ENCODE data around the gene FBXL20.
"Not testable (repeated sequence)": the region's sequence is repeated elsewhere in the genome, so short reads cannot be mapped to it uniquely, and the experiment has no call there.

Gene FBXL20, protein sequence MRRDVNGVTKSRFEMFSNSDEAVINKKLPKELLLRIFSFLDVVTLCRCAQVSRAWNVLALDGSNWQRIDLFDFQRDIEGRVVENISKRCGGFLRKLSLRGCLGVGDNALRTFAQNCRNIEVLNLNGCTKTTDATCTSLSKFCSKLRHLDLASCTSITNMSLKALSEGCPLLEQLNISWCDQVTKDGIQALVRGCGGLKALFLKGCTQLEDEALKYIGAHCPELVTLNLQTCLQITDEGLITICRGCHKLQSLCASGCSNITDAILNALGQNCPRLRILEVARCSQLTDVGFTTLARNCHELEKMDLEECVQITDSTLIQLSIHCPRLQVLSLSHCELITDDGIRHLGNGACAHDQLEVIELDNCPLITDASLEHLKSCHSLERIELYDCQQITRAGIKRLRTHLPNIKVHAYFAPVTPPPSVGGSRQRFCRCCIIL

DNA sequence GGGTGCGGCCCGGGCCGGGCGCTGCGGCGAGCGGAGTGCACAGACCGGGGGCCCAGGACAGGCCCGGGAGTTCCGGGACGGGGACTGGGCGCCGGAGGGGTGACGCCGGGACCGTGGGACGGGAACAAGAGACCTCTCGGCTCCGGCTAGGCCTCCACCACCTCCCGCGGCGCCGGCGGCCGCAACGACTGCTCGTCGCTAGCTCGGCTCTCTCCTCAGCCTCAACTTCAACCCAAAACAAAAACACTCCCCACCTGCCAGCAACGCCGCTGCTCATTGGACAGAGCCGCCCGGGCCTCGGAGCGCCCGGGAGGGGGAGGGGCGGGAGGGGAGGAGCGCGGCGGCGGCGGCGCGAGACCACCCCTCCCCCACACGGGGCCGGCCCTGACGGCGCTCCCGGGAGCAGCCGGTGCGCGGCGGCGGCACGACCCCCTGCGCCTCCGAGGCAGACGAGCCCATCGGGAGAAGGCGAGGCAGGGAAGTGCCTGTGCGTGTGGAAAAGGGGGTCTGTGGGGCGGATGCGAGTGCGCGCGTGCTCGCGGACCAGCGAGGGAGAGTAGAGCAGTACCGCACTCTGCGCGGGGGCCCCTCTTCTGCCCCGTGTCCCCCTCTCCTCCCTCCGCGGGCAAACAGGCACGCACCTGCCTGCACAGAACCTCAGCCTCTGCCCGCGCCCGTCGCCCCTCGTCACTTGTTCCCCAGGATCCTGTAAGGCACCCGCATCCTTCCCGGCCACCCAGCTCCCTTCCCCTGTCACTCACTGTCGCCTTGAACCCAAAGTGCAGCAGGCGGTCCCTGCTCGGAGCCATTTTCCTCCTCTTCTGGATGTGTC is at the start of gene FBXL20:
Gene FBXL20 (minus strand): TSS at position 215 of the 832 bp plus-strand sequence. CDS start 224 bp downstream, outside the sequence.
- DNase-seq, result peak; percentile 93

DNA sequence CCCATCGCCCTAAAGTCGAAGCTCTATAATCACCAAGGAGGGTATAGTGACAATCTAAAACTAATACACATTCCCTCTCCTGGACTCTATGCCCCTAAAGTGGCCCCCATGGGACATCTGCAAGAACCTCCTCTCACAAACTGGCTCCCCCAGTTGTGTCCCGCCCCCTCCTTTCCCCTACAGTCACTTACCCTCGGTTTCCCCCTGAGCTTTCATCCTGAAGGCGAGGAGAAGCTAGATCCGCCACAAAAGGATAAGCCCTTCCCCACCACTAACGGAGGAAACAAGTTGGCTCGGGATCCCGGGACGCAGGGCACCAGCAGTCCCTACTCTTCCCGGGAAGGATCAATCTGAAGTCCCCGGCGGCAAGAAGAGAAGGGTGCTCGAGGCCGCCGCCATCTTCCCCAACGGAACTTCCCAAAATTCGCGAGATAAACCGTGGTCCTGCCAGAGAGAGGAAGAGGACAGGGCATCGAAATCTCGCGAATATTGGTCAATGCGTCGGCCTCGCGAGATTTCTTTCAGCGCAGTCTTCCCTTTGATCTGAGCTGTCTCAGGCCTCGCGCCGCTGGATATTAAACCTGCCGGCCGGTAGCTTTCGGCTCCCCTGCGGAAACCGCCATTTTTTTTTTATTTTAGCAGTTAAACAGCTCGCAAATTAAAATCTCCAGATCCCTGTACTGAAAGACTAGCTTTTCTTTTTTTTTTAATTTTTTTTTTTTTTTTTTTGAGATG is 49.6 kb upstream of the FBXL20 start, which contains the start of gene MED1:
Gene MED1 (minus strand): TSS at position 417 of the 735 bp plus-strand sequence. CDS start 201 bp downstream, at position 216.
- DNase-seq, result peak; percentile 92

DNA sequence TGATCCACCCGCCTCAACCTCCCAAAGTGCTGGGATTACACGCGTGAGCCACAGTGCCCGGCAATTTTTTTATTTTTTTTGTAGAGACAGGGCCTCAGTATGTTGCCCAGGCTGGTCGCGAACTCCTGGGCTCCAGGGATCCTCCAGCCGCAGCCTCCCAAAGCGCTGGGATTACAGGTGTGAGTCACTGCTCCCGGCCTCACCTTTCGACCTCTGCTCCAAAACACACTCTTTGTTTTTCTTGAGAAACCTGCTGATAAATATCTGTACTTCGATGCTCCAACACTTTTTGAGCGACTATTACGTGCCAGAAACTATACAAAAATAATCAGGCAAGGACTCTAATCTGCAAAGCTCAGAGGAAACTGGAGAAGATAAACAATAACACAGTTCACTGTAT is 48.6 kb upstream of the FBXL20 start:
- DNase-seq, result no peak

DNA sequence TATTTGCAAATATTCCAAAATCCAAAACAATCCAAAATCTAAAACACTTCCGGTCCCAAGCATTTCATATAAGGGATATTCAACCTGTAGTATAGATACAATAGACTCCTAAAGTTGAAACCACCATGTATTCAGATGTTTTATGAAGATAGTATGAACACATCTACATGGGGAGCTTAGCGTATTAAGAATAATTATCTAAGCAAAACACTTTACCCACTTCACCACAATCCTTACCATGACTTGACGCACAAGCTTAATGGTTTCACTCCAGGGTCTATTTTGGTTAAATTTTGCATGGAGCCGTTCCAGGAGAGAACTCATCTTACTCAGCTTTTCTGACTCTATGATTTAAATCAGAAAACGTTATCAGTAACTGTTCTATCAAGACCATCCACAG is 46.1 kb upstream of the FBXL20 start:
- DNase-seq, result no peak

DNA sequence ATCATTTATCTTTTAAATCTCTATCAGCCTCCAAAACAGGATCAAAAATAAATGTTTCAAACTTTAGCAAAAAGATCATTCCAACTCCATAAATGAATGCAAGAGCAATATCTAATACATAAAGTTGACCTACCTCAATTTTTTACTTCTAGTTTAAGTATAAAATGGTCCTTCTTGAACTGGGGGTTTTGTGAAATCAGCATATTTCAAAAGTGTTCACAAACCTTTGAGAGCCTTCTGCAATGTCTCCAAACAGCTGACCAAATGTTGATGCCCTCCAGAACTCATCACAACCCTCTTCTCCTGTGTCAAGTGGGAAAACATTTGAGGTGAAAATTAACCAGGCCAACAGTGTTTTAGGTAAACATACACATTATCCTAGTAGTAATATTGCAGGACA is 41.9 kb upstream of the FBXL20 start:
- no peak for DNase-seq

DNA sequence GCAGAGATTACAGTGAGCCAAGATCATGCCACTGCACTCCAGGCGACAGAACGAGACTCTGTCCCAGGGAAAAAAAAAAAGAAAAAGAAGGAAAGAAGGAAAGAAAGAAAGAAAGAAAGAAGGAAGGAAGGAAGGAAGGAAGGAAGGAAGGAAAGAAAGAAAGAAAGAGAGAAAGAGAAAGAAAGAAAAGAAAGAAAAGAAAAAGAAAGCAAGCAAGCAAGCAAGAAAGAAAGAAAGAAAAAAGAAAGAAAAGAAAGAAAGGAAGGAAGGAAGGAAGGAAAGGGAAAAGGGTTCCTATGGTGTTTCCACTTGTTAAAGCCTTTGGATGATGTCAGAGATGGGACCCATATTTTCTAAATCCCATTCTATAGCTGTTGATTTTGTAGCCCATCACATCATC is 38.4 kb upstream of the FBXL20 start:
- not testable (repeated sequence) for DNase-seq

DNA sequence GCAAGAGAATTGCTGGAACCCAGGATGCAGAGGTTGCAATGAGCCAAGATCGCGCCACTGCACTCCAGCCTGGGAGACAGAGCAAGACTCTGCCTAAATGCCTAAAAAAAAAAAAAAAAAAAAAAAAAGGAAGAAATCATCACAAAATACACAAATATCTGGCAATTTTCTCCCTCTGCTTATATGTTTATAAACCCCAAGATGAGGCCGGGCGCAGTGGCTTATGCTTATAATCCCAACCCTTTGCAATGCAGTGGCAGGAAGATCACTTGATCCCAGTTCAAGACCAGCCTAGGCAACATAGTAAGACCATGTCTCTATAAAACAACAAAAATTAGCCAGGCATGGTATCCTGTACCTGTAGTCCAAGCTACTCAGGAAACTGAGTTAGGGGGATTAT is 28.2 kb upstream of the FBXL20 start:
- DNase-seq, result no peak

DNA sequence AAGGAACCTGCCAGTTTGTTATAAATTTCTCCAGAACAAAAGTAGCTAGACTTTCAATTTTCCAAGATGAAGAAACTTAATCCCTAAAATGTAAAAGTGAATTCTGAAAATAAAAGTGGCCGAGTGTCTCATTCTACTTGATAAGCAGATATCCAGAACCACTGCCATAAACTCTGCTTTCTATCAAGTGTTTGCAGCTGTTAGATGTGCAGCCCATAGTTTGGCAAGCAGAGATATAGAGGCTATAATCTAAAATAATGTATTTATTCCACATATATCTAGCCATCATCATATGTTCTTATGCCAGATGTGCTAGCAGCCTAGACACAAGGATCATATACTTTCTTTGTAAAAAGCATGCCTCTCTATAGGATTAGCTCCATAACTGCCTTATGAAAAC is 14.7 kb upstream of the FBXL20 start:
- DNase-seq, result no peak

DNA sequence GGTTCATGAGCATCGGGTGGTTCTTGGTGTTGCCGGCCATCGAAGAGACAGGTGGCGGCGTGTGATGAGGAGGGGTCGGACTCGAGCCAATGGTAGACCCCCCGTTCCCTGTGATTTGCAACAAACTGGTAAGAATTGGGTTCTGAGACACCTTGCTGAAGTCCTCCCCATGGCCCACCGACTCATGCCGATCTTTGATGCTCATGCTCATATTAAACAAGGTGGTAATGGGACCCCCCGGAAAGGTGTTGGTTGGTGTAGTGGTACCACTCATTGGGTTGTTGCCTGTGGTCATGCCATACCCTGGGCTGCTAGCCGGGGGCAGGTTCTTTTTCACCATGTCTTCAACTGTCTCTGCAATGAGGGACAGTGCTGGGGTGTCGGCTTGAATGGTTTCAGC is 8.9 kb upstream of the FBXL20 start:
- DNase-seq, result no peak

DNA sequence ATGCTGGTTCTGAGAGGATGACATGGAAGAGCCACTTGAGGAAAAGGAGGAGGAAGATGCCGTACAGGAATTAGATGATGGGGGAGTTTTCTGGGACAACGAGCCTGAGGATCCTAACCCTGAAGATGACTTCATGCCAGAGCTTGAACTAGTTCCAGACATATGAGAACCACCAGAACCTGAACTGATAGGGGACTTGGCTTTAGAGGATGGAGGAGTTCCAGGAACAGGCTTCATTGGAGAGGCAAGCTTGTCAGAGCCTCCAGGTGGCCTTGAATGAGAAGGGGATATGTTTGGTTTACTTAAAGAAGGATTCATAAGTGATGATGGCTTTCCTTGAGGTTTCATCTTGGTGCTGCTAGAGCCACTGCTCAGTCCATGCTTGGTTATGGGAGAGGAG is 6.9 kb upstream of the FBXL20 start:
- no peak for DNase-seq

DNA sequence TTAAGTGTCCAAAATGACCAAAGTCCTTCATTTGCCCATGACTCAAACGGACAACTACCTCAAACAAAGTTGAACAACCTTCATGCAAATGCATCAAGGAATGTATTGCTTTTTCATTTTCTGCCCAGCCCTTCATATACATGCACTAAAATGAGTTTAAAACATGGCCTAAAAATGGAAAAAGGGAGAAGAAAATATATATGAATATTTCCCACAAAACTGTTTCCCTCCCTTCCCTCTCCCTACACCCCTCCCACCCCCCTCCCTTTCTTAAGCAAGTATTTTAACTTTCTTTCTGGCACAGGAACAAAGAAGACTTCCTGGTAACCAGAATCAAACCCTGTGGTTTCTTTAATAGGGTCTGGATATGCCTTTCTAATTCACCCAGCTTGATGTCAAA is 5.5 kb upstream of the FBXL20 start:
- DNase-seq, result no peak

DNA sequence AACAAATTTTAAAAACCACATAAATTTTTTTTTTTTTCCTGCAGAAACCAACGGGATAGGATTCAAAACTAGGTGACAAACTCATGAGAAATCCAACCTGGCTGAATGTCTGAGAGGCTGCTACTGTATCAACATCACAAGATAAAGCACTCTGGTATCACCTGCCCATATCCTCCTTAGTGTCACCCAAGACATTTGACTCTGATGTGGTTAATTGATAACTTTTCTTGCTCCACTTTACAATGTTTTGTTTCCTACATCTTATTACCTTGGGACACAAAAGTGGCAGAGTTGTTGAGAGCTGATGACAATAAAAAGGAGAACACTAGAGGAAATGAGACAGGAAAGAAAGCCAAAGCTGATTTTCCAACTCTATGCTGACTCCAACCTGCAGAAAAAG is 4.0 kb upstream of the FBXL20 start:
- no peak for DNase-seq

DNA sequence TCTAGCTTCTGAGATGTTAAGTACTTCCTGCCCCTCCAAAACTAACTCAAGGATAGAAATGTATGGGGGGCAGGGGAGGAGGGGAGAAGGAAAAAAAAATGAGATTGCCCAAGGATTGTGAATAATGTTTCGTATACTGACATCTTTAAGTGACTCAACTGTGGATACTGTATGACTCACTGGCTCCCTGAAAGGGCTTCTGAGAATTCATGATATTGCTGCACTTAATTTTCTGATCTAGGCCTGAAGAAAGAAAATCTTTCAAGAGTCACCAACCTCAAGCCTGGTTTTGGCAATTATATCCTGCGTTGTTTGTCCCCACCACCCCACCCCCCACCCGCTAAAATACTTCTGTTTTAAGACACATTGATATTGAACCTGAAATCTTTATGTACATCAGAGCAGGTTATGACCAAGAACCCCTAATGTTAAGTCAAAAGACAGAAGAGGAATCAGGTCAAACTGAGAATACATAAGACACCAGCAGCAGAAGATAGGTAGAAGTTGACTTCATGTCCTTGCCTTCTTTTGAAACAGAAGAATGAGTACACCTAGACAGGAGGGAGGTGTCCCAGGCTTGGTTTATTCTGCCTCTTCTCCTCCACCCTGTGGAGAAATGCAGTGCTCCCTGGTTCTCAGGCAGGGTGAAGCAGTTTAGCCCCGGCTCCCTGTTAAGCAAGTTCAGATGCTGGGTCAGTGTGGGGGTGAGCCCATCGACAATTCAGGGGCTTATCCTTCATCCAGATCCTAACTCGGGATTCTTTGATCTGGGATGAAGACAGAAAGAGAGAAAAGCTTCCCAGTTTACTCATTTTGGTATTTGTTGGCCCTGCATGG is 3.3 kb upstream of the FBXL20 start:
- DNase-seq, result peak; percentile 42

DNA sequence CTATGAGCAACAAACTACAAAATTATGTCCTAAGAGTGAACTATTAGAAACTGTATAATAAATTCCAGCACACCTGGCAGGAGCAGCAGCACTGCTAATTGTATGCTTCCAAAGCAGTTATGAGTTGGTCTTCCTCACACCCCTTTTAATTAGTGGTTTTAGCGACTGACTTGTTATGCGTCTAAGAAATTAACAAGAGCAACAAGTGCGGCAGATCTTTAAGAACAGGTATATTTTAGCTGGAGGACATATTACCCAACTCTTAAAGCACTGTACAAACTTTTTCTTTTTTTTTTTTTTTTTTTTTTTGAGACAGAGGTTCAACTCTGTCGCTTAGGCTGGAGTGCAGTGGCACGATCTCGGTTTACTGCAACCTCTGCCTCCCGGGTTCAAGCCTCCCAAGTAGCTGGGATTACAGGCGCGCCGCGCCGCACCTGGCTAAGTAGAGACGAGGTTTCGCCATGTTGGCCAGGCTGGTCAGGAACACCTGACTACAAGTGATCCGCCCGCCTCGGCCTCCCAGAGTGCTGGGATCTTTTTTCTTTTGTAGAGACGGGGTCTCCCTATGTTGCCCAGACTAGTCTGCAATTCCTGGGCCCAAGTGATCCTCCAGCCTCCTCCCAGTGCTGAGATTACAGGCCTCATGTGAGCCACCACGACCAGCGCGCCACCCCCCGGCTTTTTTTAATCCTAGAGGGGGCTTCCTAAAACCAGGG is 1.6 kb upstream of the FBXL20 start:
- no peak for DNase-seq

DNA sequence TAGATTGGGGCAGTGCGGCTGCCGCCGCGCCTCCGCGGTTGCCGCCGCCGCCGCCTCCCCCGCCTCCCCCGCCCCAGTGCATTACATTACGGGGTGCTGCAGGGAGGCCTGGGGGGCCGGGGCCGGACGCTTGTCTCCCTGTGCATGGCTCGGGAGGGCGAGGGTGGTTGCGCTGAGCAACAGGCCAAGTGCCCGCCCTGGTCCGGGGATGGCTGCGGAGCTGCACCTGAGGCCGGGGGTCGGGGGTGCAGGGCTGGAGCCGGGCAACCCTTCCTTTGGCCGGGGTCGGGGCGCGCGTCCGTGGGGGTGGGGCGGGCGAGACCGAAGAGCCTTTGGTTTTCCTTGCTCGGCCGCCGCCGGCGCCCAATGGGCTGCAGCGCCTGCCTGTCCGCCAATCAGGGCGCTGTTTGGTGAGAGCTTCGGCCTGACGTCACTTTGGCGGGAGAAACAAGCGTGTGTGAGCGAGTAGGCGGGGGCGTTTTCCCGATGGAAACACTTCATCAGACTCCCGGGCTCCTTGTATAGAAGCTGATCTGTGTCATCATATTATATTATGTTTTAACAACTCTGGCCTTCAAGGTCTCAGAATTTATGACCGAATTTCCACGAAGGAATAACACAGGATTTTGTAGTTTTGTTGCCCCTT is 941 bp upstream of the FBXL20 start:
- peak; percentile 89 for DNase-seq

DNA sequence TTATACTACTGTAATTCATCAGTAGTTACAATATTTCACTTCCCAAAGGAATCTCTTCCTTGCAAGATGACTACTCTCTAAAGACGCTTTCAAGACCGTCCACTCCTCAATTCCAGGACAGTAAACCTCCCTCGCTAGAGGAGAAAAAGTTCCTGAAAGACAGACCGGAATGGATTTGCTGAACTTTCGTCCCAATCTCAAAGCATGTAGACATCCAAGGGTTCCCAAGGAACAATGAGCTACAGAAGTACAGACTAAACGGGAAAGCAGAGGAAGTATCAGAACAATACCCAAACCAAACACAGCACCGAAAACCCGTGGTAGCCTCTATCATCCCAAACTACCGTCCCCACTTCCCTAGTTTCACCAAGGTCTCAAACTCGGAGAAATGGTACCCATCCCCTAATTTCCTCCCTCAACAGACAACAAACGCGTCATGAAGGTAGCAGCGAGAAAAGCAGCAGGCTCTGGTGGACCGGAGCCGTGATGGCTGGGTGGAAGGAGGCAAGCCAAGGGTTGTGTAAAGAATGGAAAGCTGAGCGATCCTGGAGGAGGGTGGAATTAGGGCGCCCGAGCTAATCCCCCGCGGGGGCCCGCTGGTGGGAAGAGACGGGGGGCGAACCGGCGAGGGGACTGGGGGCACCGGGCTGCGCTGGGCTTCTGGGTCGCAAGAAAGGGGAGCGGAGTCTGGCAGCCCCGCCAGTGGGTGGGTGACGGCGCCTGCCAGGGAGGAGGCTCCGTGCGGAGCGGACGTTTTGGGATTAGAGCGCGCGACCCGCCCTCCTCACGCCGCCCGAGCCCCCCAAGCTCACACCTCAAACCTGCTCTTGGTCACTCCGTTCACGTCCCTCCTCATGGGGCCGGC is 647 bp downstream of the FBXL20 start:
- peak; percentile 18 for DNase-seq

DNA sequence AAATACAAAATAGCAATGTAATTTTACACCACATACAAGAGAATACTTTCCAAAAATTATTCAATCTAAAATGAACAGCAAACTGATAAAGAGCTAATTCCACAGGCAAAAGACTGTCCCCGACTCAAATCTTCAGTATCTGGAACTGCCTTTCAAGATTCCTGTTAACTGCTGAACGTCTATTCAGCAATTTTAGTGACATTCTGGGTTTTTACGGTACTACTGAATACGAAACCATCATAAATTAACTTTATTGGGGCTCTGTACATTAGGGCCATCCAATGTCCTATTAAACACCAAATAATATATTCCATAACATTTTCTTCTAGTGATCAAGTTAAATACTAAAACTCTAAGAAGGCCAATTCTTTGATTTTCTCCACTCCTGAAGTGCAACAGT is 1.6 kb downstream of the FBXL20 start:
- no peak for DNase-seq

DNA sequence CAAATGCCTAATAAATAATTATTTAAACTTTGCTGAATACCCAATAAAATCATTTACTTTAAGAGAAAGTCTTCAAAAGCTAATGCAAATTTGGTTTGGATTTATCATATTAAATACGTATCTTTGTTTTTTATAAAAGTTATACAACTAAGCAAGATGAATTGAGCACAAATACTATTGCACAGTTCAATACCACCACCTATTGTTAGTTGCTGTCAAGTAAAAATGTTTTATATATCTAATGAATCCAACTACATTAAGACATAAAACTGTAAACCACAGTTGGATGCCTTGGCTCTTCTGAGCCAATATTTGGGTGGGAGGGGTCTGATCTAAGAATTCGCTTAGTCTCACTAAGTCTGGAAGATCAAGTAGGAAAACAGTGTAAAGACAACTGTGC is 7.7 kb downstream of the FBXL20 start:
- no peak for DNase-seq

DNA sequence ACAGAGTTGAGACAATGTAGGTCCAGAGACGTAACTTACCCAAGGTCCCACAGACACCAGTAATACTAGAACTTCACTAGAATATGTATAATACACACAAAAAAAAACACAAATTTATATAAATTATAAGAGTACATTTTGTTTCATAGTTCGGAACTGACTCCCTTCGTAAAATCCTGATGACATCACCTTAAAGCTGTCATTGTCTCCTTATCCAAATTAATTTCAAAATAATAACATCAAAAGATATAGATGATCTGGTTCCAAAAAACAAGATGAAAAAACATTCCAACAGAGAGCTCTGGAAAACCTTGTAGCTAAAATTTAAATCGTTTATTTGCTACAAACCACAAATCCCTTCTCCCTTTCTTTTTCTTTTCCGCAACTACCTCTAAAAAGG is 10.0 kb downstream of the FBXL20 start:
- DNase-seq, result no peak

DNA sequence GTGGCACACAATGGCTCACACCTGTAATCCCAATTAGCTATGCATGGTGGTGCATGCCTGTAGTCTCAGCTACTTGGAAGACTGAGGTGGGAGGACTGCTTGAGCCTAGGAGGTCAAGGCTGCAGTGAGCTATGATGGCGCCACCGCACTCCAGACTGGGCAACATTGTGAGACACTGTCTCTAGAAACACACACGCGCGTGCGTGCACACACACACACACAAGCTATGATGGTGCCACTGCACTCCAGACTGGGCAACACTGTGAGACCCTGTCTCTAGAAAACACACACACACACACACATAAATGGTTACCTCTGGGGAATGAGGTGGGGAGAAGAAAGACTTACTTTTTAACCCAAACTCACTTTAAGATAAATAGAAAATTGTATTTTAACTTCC is 16.4 kb downstream of the FBXL20 start:
- DNase-seq, result no peak

Measured in stimulated activated CD4-positive, alpha-beta T cell treated with anti-CD3 and anti-CD28 coated beads, Interleukin-4, amount 100 ng/mL, for 24 hours (primary cell).